SK-N-SH treated with all-trans-retinoic acid at 6 μM for 48 hours (cell line): Measurements from ENCODE around the gene GNMT.

Experiments
- ARNTL ChIP-seq: fragments of 450-650 bp; formaldehyde crosslinking; IDR thresholded peaks from 2 replicates; pipeline ENCODE4 v1.5.0; 2020; ENCODE audit warnings: low read depth, mild to moderate bottlenecking, moderate library complexity, borderline replicate concordance
- TOX ChIP-seq: fragments of 250-450 bp; sonication (Bioruptor Pico); IDR thresholded peaks from 2 replicates; pipeline ENCODE4 v1.8.0; 2021; ENCODE audit warnings: mild to moderate bottlenecking, moderate library complexity, borderline replicate concordance
- ZFP30 ChIP-seq: fragments of 450-650 bp; formaldehyde crosslinking; IDR thresholded peaks from 2 replicates; pipeline ENCODE4 v1.5.0; 2022; ENCODE audit warnings: mild to moderate bottlenecking, moderate library complexity
- ZNF565 ChIP-seq: fragments of 450-650 bp; formaldehyde crosslinking; conservative IDR thresholded peaks from 2 replicates; pipeline ENCODE4 v1.5.0; 2020; ENCODE audit warnings: low read depth, mild to moderate bottlenecking, moderate library complexity
- ZNF8 ChIP-seq: fragments of 450-650 bp; formaldehyde crosslinking; IDR thresholded peaks from 2 replicates; pipeline ENCODE4 v1.5.0; 2020; ENCODE audit warnings: mild to moderate bottlenecking, moderate library complexity
- TF ChIP-seq, protein P1 (sequence below): fragments of 250-450 bp; sonication (Bioruptor Pico); IDR thresholded peaks from 2 replicates; pipeline ENCODE4 v1.5.1; 2020; ENCODE audit warnings: low read depth, mild to moderate bottlenecking, moderate library complexity
- TF ChIP-seq, protein P2 (sequence below): fragments of 250-450 bp; sonication (Bioruptor Pico); IDR thresholded peaks from 2 replicates; pipeline ENCODE4 v1.8.0; 2020; ENCODE audit warnings: mild to moderate bottlenecking, moderate library complexity, borderline replicate concordance
- TF ChIP-seq, protein P3 (sequence below): fragments of 250-450 bp; sonication (Bioruptor Pico); IDR thresholded peaks from 2 replicates; pipeline ENCODE4 v1.5.0; 2020; ENCODE audit warnings: mild to moderate bottlenecking, moderate library complexity

DNA sequence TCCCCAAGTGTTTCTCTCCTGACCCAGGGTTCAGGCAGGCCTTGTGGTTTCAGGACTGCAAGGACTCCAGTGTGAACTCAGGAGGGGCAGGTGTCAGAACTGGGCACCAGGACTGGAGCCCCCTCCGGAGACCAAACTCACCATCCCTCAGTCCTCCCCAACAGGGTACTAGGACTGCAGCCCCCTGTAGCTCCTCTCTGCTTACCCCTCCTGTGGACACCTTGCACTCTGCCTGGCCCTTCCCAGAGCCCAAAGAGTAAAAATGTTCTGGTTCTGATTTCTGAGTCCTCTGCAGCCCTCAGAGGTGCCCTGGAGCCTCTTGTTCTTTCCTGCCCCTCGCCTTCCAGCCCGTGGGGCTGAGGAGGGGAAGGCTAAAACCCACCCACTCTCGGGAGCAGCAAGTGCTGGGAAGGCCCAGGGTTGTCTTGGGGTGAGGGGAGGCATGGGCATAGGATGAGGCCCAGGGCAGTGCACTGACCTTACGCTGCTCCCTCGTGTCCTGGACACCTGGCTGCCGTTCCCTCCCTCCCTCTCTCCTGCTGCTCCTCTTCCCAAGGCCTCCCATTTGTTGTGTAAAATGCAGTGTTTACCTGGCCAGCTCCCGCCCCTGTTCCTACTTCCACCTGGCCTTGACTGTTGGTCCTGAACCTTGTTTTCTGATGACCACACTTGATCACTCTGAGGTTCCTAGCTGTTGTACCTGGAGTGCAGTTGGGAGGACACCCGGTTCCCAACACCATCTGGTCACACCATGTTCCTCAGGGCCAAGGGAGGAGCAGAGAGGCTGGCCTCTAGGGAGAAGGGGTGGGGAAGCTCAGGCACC is 21.4 kb upstream of the GNMT start:
- TF ChIP-seq, protein P1, sequence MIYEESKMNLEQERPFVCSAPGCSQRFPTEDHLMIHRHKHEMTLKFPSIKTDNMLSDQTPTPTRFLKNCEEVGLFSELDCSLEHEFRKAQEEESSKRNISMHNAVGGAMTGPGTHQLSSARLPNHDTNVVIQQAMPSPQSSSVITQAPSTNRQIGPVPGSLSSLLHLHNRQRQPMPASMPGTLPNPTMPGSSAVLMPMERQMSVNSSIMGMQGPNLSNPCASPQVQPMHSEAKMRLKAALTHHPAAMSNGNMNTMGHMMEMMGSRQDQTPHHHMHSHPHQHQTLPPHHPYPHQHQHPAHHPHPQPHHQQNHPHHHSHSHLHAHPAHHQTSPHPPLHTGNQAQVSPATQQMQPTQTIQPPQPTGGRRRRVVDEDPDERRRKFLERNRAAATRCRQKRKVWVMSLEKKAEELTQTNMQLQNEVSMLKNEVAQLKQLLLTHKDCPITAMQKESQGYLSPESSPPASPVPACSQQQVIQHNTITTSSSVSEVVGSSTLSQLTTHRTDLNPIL: no peak
- TF ChIP-seq ZNF8 (no peak), ZNF565 (CRISPR knock-in tag) (no peak), ARNTL (no peak), ZFP30 (CRISPR knock-in tag) (no peak), TOX (CRISPR knock-in tag) (no peak)
- TF ChIP-seq, protein P2, sequence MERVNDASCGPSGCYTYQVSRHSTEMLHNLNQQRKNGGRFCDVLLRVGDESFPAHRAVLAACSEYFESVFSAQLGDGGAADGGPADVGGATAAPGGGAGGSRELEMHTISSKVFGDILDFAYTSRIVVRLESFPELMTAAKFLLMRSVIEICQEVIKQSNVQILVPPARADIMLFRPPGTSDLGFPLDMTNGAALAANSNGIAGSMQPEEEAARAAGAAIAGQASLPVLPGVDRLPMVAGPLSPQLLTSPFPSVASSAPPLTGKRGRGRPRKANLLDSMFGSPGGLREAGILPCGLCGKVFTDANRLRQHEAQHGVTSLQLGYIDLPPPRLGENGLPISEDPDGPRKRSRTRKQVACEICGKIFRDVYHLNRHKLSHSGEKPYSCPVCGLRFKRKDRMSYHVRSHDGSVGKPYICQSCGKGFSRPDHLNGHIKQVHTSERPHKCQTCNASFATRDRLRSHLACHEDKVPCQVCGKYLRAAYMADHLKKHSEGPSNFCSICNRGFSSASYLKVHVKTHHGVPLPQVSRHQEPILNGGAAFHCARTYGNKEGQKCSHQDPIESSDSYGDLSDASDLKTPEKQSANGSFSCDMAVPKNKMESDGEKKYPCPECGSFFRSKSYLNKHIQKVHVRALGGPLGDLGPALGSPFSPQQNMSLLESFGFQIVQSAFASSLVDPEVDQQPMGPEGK (CRISPR knock-in tag): no peak
- TF ChIP-seq, protein P3, sequence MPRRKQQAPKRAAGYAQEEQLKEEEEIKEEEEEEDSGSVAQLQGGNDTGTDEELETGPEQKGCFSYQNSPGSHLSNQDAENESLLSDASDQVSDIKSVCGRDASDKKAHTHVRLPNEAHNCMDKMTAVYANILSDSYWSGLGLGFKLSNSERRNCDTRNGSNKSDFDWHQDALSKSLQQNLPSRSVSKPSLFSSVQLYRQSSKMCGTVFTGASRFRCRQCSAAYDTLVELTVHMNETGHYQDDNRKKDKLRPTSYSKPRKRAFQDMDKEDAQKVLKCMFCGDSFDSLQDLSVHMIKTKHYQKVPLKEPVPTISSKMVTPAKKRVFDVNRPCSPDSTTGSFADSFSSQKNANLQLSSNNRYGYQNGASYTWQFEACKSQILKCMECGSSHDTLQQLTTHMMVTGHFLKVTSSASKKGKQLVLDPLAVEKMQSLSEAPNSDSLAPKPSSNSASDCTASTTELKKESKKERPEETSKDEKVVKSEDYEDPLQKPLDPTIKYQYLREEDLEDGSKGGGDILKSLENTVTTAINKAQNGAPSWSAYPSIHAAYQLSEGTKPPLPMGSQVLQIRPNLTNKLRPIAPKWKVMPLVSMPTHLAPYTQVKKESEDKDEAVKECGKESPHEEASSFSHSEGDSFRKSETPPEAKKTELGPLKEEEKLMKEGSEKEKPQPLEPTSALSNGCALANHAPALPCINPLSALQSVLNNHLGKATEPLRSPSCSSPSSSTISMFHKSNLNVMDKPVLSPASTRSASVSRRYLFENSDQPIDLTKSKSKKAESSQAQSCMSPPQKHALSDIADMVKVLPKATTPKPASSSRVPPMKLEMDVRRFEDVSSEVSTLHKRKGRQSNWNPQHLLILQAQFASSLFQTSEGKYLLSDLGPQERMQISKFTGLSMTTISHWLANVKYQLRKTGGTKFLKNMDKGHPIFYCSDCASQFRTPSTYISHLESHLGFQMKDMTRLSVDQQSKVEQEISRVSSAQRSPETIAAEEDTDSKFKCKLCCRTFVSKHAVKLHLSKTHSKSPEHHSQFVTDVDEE: no peak
